NCI-H446 treated with DMSO at 0.1 percent for 48 hours (cell line): ENCODE data around the gene EPB42.

Experiments used
- DNase-seq: peaks from one replicate; lab custom pipeline; 2025; lab: John Stamatoyannopoulos, UW

EPB42 gene

DNA sequence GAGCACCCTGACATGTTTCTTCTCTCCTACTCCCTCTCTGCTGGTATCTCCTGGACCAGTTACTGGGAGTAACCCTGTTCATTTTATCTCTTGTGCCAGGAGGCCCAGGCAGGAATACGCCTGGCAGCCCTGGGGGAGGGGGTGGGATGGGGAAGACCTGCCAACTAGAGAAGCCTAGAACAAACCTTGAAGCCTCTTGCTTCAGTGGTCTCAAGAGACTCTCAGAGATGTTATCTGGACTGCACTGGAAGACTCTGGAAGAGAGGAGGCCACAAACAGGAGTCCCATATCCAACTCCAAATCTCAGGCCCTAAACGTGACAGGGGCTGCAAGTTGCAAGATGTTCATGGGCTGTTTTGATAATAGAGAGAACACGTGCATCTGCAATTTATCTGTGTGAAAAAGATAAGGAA is at the start of gene EPB42:
EPB42 (minus strand) TSS at position 28 of the 413 bp plus-strand sequence. CDS start 193 bp downstream, outside the sequence.
- DNase-seq, result no peak

DNA sequence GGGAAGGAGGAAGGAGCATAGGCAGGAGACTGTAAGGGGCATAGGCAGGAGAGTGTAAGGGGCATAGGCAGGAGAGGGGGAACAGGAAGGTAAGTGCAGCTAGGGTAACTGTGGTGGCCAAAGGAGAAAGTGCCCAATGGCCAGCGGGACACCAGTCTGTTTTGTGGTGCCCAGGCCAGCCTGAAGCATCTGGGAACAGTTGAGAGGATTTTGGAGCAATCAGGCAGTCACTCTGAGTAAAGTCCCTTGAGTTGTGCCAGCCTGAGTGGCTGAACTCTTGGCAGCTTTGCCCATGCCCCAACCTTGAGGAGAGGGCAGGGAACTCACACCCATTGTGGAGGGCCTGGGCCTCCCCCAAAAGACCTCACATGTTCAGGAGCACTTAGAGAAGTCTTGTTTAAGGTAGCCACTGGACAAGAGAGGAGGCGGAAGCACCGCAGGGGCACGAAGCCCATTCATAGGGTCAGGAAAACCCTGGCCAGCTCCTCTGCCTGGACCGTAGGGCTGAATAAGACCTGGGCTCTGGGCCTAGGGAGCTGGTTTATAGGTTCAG is 49.4 kb upstream of the EPB42 start:
- DNase-seq, result no peak

DNA sequence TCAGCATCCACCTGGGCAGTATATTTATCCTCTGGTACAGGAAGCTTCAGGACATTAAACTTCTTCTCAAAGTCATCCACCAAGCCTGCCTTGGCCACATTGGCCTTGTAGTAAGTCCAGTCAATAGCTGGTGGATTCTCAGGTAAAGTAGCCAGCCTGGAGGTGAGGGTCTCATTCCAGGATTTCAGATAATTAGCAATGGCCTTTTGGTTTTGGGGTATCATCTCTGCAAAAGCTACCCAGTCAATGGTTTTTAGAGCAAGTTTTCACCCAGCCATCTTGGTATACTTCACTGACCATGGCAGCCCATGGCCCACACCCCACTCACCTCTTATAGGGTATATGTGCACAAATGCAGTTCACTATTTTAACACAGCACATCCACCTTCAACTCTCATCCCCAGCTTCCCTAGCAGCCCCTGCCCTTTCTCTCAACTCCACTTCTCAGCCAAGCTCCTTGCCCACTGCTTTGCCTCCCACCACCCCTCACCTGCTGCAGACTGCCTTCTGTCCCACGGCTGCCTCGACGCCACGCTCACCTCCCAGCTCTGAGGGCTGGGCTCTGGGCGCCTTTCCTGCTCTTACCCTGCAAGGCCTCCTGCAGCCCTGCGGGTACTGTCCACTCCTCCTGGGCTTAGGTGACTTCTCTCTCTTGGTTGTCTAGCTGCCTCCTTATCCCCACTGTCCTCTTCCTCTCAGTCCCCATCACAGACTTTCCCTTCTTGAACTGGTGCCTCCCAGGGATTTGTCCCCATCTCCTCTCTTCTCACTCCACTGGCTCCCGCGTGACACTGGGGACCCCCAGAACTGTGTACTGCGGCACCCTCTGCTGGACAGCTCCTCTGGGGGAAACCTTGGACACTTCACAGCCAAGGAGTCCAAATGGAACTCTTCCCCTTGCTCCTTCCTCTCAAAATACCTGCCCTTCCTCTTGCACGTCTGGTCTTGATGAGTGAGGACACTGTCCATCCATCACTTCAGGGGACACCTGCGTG is 47.6 kb upstream of the EPB42 start:
- no peak for DNase-seq

DNA sequence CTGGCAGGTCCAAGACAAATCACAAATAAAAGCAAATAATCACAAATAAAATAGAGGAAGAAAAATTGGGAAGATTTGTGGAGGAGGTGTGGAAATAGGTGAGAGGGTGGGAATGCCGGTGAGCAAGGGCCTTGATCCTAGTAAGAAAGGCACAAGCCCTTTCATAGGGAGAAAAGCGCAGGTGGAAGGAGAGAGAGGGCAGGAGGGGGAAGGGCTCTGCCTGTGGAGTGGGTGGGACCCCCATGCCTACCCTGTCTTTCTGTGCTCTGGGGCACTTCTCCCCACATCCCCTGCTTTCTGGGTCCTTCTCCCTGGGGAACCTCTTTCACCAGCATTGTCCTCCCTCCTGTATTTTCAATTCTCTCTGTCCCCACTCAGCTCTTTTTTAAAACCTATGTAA is 46.6 kb upstream of the EPB42 start:
- no peak for DNase-seq

DNA sequence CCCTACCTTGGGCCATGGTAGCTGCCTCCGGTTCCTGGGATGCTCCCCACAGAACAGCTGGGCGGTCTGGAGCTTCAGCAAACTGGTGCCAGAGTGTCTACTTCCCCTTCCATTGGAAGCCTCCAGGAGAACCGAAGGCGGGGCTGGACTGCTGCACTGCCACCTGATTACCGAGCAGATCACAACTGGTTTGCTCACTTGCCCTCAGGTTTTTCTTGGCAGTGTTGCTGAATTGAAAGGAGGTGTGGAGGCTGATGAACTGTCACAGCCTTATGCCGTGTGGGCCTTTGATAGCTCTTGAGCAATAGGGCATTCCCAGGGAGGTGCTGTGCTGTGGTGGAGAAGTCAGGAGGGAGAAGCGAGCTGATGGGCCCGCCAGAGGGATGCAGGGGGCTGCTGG is 46.0 kb upstream of the EPB42 start, which contains the start of gene TGM5:
TGM5 (minus strand) TSS at position 95 of the 400 bp plus-strand sequence; CDS start at position 16, 79 bp downstream.
- DNase-seq, result no peak

DNA sequence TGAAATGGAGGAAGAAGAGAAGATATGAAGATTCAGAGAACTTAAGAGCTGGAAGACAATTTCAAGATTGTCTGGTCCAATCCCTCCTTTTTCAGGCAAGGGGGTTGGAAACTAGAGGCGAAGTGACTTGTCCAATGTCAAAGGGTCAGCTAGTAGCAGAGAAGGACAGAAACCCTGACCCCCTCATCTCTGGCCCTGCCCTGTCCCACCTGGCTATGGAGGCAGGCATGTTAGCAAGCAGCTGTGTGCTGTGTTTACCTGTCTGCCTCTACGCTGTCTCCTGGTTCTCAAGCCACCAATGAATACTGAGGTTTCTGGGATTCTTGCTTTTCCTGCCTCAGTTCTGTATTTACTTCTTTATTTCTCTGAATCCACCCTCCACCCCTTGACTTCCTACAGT is 45.6 kb upstream of the EPB42 start:
- no peak for DNase-seq

DNA sequence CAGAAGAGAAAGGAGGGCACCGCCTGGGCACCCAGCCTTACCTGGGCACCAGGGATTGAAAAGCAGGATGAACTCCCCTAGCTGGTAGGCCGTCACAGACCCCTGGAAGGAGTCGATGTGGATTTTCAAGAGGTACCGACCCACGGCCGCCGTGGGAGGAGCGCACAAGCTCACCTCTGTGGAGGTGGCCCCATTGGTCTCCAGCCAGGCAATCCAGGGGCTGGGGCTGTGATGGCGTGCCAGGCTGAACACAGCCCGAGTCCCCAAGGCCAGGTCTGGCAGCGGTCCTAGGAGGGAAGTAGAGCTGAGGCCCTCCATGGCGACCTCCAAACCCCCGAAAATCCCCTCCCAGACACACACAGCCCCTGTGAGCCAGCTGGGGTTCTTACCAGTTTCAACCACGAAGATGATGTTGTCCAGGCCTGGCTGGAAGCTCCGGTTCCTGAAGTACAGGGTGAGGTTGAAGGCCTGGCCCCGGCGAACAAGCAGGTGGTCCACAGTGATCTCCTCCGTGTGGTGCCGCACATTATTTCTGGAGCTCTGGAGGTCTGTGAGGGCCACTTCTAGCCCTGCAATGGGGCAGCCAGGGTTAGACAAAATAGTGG is 39.3 kb upstream of the EPB42 start:
- DNase-seq, result no peak

DNA sequence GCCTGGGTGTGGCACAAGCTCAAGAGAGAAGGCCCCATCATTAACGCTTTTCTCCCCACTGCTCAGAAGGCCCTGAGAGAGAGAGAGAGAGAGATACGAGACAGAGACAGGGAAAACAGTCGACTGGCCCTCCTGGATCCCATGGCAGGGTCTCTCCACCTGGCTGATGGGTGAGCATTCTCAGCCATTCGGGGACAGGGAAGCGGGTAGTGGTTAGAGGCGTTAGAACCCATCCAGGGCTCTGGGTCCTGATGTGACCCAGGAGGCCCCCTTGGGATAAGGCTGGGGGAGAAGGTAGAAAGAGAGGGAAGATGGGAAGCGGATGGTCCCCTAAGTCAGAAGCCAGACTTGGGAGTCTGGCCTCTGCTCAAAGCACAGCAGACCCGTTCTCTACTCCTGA is 38.0 kb upstream of the EPB42 start:
- no peak for DNase-seq

DNA sequence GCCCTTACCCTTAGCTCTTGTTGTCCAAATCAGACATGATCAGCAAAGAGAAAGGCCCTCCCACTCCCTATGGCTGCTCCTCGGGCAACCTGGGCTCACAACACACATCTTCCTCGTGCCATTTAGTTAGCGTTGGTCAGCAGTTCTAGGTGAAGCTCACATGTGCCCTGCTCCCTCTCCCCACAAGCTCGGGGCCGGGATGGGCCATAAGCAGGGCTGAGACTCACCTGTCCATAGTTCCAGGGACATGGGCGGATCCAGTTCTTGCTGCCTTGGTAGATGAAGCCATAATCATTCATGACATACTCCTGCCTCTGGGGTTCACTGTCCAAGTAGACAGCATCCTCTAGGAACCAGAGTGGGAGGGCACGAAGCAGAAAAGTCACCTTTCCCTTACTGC is 35.5 kb upstream of the EPB42 start:
- no peak for DNase-seq

DNA sequence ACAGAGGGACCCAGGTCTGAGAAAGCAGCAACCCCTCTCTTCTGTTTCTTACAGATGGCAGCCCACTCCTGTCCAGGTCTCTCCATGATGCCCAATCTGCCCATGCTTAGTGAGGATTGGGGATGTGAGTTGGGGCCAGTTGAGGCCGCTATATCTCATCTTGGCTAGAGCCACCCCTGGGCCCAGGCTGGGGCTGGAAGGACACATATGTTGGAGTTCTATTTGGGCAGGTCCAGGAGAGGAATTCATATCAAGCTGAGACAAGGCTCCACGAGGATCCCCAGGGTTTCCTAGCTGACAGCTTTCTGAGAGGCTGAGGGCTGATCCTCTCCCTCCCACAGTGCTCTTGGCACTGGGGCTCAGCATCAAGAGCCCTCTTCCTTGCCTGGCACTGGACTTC is 34.6 kb upstream of the EPB42 start:
- DNase-seq, result no peak

DNA sequence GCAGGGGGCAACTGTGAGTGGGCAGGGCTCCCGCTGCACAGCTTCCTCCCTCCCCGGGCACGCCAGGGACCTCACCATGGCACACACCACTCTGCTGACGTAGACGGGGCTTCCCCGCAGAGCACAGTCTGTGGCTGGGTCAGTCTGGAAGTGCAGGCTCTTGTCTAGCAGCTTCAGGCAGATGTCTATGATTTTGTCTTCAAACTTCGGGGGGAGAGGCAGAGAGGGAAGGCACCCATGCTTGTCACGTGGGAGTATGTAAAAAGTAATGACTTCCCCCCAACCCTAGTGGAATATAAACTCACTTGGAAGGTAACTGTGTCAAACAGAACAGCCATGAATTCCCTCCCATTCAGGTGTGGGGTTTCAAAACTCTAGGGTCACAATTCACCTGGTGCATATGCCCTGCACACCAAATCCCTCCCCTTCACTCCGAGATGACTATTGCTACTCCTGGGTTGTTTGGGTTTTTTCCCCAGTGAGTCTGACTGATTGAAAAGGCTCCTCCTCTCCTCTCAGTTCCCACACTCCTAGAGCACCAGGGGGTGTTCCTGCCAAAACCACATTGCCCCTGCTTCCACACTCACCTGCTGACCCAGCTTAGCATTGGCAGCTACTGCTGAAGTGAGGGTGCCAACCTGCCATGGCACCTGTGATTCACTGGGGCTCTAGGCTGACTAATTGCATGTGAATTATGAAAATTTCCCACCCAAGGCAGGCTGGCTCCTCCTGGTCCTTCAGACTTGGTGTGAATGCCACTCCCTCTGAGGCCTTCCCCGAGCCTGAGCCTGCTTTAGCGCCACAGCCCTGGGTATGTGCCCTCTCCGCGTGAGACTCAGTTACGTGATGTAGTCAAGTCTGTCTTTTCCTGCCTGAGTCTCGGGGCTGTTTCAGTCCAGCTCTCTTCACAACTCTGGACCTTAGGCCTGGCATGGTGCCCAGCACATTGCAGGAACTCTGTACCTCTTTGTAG is 32.9 kb upstream of the EPB42 start:
- no peak for DNase-seq

DNA sequence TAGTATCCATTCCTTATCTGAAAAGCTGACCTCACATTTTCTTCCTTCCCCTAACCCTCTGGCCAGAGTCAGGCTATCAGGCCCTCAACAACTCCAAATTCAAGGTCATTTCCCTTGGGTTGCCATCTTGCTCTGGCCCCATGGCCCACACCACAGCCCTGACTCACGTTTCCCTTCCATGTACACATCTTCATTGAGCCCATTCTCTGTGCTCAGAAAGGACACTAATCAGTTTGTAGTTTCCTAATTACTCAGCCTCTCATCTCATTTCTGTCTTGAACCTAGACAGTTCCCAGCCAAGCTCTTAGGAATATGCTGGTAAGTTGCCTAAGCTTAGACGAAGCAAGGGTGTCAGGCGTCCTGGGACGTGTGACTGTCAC is 31.0 kb upstream of the EPB42 start:
- DNase-seq, result no peak

DNA sequence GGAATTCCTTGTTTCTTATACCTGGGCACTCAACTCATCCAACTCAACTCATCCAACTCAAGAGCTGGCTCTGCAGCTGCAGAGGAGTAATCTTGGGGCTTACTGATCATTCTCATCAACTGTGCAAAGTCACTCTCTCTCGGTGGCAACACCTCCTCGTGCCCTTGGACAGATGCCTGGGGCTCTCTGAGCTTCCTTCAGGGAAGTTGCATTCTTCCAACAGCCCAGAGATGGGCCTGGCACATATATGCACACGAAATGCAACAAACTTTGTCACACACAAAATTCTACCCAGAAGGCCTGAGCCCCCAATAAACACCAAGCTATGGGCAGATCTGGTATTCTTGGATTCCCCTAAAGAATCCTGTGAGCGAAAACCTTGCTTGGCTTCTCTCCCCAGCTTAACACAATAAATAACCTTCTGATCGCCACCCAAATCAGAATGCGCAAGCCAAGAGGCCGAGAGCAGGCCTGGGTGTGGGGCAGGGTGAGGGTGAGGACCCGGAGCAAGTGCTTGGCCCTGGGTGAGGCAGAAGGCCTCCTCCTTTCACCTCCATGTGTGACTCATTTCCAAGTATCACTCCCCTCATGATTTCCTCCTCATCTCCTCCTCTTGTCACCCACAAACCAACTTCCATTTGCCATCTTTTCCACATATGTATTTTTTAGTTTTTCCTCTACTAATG is 30.5 kb upstream of the EPB42 start:
- DNase-seq, result no peak

DNA sequence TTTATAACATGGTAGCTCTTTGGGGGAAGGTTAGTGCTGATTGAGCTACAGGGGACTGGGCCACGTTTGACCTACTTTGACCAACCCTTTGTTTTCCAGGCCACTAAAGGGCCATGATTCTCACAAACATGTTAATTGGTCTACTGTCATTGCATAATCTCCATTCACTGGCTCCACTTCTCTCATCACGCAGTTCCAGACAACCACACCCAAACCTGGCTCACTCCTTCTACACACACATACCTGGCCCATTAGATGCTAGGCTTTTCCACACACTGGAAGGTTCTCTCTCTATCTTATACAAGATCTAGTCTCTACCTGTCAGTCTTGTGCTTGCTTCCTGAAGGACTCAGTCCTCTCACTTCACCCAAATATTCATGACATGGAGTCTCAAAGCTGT is 30.0 kb upstream of the EPB42 start:
- DNase-seq, result no peak

DNA sequence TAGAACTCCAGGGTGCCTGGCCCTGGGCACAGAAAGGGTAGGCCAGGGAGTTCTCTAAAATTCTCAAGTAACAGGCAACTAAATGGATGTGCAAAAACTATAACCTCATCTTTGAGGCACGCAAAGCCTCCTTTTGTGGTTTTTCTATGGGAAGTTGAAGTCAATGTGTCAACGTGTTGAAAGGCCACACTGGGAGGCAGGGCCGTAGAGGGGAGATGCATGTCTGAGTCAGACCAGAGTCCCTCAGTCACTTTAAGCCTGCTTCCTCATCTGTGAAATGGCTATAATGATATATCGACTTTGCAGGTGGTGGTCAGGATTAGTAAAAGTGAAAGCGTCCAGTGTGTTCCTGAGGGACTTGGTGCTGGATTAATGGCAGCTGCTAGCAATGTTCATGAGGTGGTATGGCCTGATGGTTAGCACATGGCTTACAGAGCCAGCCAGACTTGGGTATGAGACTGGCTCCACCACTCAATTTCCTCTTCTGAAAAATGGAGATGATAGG is 28.9 kb upstream of the EPB42 start:
- DNase-seq, result no peak

DNA sequence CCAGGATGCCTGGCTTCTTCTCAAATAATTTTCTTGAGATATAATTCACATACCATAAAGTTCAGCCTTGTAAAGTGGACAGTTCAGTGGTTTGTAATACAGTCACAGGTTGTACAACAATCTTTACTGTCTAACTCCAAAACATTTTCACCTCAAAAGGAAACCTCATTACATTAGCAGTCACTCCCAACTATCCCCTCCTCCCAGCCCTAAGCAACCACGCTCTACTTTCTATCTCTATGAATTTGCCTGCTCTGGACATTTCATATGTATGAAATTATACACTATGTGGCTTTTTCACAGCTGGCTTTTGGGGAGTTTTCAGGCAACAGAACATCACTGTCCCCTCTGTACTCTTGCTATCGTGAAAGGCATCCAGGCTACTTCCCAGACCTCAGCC is 28.4 kb upstream of the EPB42 start:
- no peak for DNase-seq

DNA sequence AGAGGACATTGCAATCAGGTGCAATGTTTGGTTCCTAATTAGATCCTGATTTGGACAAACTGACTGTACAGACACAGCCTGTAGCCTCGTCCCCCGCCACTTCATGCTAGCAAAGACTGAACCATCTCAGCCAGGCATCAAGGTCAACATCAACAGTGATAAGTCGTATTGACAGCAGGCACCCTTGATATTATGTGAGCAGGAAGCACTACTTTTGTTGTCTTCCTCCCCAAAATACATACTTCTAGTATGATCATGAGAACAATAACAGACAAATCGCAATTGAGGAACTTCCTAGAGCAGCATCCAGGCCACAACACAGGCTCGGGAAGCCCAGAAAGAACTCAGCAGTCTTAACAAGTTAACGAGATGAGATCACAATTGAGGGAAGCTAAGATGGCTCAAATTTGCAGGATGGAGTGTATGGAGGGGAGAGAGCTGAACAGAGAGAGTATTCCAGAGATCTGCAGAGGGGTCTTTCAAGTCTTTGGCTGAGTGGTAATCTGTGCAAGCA is 25.5 kb upstream of the EPB42 start:
- DNase-seq, result no peak

DNA sequence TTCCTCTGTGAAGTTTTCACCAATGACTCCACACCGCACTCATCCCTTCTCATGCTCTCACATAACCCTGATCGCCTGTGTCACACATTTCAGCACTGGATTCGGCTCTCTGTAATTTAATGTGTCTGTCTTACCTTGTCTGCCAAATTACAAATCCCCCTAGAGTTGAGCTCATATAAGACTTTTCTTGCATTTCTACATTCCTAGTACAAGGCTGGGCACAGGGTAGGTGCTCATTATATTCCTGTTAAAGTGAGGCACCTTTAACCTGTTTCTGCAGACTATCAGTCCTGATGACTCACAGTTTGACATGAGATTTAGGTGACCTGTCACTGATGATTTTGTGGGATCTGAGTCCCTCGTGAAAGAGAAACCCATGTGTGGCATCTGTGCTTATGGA is 23.3 kb upstream of the EPB42 start:
- no peak for DNase-seq

DNA sequence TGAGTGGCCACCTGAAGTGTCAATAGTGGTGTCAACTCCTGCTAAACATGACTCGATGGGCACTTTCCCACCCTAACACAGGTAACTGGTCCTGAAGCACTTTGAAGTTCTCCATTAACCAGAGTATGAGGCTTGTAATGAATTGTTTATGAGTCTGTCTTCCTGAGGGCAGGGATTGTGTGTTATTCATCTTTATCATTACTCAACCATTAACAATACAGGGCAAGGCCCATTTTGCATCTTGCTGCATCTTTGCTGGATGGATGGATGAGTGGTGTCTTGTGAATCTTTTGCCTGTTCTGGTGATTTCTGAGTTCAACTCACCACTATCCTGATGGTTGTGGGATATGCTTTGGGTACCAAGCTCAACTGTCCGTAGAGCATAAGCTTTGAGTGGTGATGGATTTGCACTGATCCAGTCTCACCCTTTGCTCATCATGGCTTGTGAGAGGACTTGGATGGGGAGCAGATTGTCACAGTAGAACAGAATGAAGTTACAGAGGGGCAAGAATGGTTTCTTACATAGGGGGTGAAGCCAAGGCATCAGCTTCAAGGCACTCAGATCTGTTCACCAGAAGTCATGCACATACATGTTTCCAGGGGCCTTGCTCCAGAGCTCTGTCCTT is 22.3 kb upstream of the EPB42 start:
- no peak for DNase-seq

DNA sequence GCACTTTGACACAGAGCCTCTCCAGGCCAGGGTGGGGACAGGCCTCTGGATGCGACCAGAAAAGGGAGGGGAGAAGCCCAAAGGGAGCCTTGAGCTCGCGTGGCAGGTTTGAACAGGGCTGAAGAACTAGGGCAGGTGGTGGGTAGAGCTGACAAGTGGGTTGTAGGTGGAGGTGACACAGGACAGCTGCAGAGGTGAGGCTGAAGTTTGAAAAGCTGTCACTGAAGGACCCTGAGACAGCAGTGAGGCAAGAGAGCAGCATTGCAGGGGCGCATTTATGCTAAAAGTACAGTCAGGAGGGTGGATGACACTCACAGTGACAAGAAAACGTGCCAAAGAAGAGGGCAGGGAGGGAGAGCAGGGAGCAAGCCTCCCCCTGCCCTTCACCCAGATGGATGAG is 21.8 kb upstream of the EPB42 start:
- DNase-seq, result no peak
